AG04450 (cell line): ENCODE measurements around the gene NECAB3. TPM values are rescaled to one million over a fixed set of nuclear protein-coding genes. Genes with fewer than 3 reads are reported as not detected.
"Not testable (repeated sequence)": the region's sequence is repeated elsewhere in the genome, so short reads cannot be mapped to it uniquely, and the experiment has no call there.

Experiments
- CTCF ChIA-PET: fragments of 300-600, 350-600 bp; formaldehyde crosslinking; extraction: SDS; loops from one replicate; lab custom pipeline; 2022; ENCODE audit warnings: antibody characterized with exemption, inconsistent platforms; lab: Charles Lee
- POLR2A ChIA-PET: fragments of 350-600 bp; formaldehyde crosslinking; extraction: SDS; loops from one replicate; lab custom pipeline; 2021; ENCODE audit warnings: antibody characterized with exemption, inconsistent platforms; lab: Yijun Ruan, JAX
- DNase-seq: peaks from one replicate; pipeline ENCODE4 v3.0.0-alpha.2; 2011; ENCODE audit warnings: low read depth, low spot score
- H3K27ac ChIP-seq: one replicate; pipeline ENCODE4 v1.5.1; 2012; ENCODE audit warnings: low read depth, low read length, control low read depth
- H3K27me3 ChIP-seq: one replicate; pipeline ENCODE4 v1.6.0; 2012; ENCODE audit warnings: low read length; ENCODE audit not compliant: control insufficient read depth, insufficient read depth
- H3K4me3 ChIP-seq: 2 replicates; pipeline ENCODE4 v1.5.1; 2011; ENCODE audit warnings: mild to moderate bottlenecking, low read depth, low read length, control low read depth
- H3K9me3 ChIP-seq: 2 replicates; pipeline ENCODE4 v1.5.1; 2012; ENCODE audit warnings: low read length; ENCODE audit not compliant: control insufficient read depth, insufficient read depth
- CTCF ChIP-seq: IDR thresholded peaks from 2 replicates; pipeline ENCODE4 v1.5.1; 2011; ENCODE audit warnings: low read depth, low read length, control low read depth, inconsistent platforms
- polyA plus RNA-seq: library from polyadenylated mRNA; depleted of rRNA; stranded (reverse); fragments of >200 nt; gene quantifications from 2 replicates; pipeline ENCODE4 v1.2.3, GENCODE V29; 2011

The NECAB3 gene
- polyA plus RNA-seq, 1 experiment: 11.7 TPM

- CTCF ChIA-PET: no interaction called here
- Histone ChIP-seq H3K9me3 (peaks cover 13% of the 10 kb centered on the region; the same call in 1 of the 2 replicates), H3K27me3 (no peaks in the 10 kb centered on the region), H3K4me3 (no peak overlapping the region), H3K27ac (no peak overlapping the region)
- POLR2A ChIA-PET: no interaction called here
- DNase-seq: no peak
- no peak for TF ChIP-seq CTCF
These were observed 28.6 kb upstream of the NECAB3 start for GRCh38 chr20:33702861-33703260.

- DNase-seq: no peak
- CTCF ChIA-PET: no interaction called here
- no peak for TF ChIP-seq CTCF
- POLR2A ChIA-PET: no interaction called here
- H3K27me3 ChIP-seq: no peaks in the 10 kb centered on the region
- no peak overlapping the region for H3K4me3 ChIP-seq
- H3K9me3 ChIP-seq: peaks cover 13% of the 10 kb centered on the region; the same call in 1 of the 2 replicates
- H3K27ac ChIP-seq: no peak overlapping the region
These were observed 27.6 kb upstream of the NECAB3 start for GRCh38 chr20:33701629-33702450.

- H3K27ac ChIP-seq, H3K4me3 ChIP-seq, H3K27me3 ChIP-seq, POLR2A ChIA-PET, DNase-seq, CTCF ChIA-PET: not testable (repeated sequence)
- H3K9me3 ChIP-seq: peaks cover 13% of the 10 kb centered on the region; the same call in 1 of the 2 replicates
These were observed 26.6 kb upstream of the NECAB3 start for GRCh38 chr20:33700696-33701441.

GRCh38 chr20:33698966-33699365, 24.7 kb upstream of the NECAB3 start:
- DNase-seq, H3K27me3 ChIP-seq, POLR2A ChIA-PET, H3K27ac ChIP-seq, H3K4me3 ChIP-seq, CTCF ChIA-PET: not testable (repeated sequence)
- peaks cover 13% of the 10 kb centered on the region; the same call in 1 of the 2 replicates for H3K9me3 ChIP-seq

GRCh38 chr20:33697129-33697528, 22.9 kb upstream of the NECAB3 start:
- POLR2A ChIA-PET: no interaction called here
- no peak for TF ChIP-seq CTCF
- Histone ChIP-seq H3K27me3 (no peaks in the 10 kb centered on the region), H3K4me3 (no peak overlapping the region), H3K9me3 (peaks cover 13% of the 10 kb centered on the region; the same call in 1 of the 2 replicates), H3K27ac (no peak overlapping the region)
- CTCF ChIA-PET: no interaction called here
- DNase-seq: no peak

GRCh38 chr20:33696448-33696847, 22.2 kb upstream of the NECAB3 start:
- Histone ChIP-seq H3K27me3 (no peaks in the 10 kb centered on the region), H3K9me3 (peaks cover 13% of the 10 kb centered on the region; the same call in 1 of the 2 replicates), H3K4me3 (no peak overlapping the region), H3K27ac (no peak overlapping the region)
- TF ChIP-seq CTCF: no peak
- POLR2A ChIA-PET: interaction anchor here (0.6 kb wide), 1 partner anchor 25 kb away, joined by 10 read pairs; no protein-coding TSS in a partner anchor
- DNase-seq: no peak
- CTCF ChIA-PET: interaction anchor here (0.5 kb wide), 1 partner anchor 1557 kb away, joined by 8 read pairs; no protein-coding TSS in a partner anchor
